ENCODE data around the gene OR5D14.

Gene OR5D14

GRCh38 chr11:55795256-55795655 lies at the start of gene OR5D14:
Gene OR5D14 (plus strand): TSS chr11:55795556. CDS start chr11:55795556, 0 bp downstream.
- no peak for DNase-seq (ENCODE audit: low read depth)

- no peak for DNase-seq (ENCODE audit: low read depth)
These were observed 22.2 kb upstream of the OR5D14 start, which contains the start of gene OR5D13 for GRCh38 chr11:55773138-55773537. Gene OR5D13 (plus strand): TSS chr11:55773438. CDS start chr11:55773438, 0 bp downstream.

GRCh38 chr11:55791606-55792005 lies 3.8 kb upstream of the OR5D14 start:
- DNase-seq (ENCODE audit: low read depth) = no peak

GRCh38 chr11:55793321-55793720 lies 2.0 kb upstream of the OR5D14 start:
- no peak for DNase-seq (ENCODE audit: low read depth)

GRCh38 chr11:55806248-55806647 lies 10.9 kb downstream of the OR5D14 start:
- no peak for DNase-seq (ENCODE audit: low read depth)

GRCh38 chr11:55811067-55811466 lies 15.7 kb downstream of the OR5D14 start, which contains the start of gene OR5L1:
Gene OR5L1 (plus strand): TSS chr11:55811367. CDS start chr11:55811467, 100 bp downstream.
- DNase-seq (ENCODE audit: low read depth) = no peak

GRCh38 chr11:55819330-55819729 lies 24.0 kb downstream of the OR5D14 start, which contains the start of gene OR5D18:
Gene OR5D18 (plus strand): TSS chr11:55819630. CDS start chr11:55819630, 0 bp downstream.
- no peak for DNase-seq (ENCODE audit: low read depth)

- DNase-seq (ENCODE audit: low read depth) = no peak
These were observed 31.6 kb downstream of the OR5D14 start, which contains the start of gene OR5L2 for GRCh38 chr11:55826919-55827318. Gene OR5L2 (plus strand): TSS chr11:55827219. CDS start chr11:55827219, 0 bp downstream.

- DNase-seq (ENCODE audit: low read depth) = no peak
These were observed 43.1 kb downstream of the OR5D14 start, which contains the start of gene OR5D16 for GRCh38 chr11:55838452-55838851. Gene OR5D16 (plus strand): TSS chr11:55838752. CDS start chr11:55838752, 0 bp downstream.

All from activated T-cell treated with anti-CD3 and anti-CD28 coated beads for 24 hours (primary cell).